ENCODE results near the gene FAM43A. TPM values are rescaled to one million over a fixed set of nuclear protein-coding genes. Genes with fewer than 3 reads are reported as not detected.

The FAM43A gene
- total and polyA plus RNA-seq, 2 of the 8 experiments (the other 6 are each of a cell fraction or from before 2014, with no cell fraction given) = 2.3 to 2.6 TPM

- TF ChIP-seq BCL11A (IDR thresholded peaks at IDR 0.05; ENCODE audit: low read depth in 2 of 2, low read length in 2 of 2) (no peak), NRF1 (IDR thresholded peaks at IDR 0.05; ENCODE audit: low read depth, low read length) (no peak)
Observed at GRCh38 chr3:194714564-194714963, 28.9 kb downstream of the FAM43A start (continued).
